GM18517 (cell line): ENCODE data around the gene NKD2.

Experiments
- ATAC-seq: cut with Tn5 transposase; IDR thresholded peaks from one replicate; pipeline ENCODE4 v1.9.1; 2021; ENCODE audit warnings: mild to moderate bottlenecking, moderate library complexity; ENCODE audit not compliant: unreplicated experiment

Gene NKD2

DNA sequence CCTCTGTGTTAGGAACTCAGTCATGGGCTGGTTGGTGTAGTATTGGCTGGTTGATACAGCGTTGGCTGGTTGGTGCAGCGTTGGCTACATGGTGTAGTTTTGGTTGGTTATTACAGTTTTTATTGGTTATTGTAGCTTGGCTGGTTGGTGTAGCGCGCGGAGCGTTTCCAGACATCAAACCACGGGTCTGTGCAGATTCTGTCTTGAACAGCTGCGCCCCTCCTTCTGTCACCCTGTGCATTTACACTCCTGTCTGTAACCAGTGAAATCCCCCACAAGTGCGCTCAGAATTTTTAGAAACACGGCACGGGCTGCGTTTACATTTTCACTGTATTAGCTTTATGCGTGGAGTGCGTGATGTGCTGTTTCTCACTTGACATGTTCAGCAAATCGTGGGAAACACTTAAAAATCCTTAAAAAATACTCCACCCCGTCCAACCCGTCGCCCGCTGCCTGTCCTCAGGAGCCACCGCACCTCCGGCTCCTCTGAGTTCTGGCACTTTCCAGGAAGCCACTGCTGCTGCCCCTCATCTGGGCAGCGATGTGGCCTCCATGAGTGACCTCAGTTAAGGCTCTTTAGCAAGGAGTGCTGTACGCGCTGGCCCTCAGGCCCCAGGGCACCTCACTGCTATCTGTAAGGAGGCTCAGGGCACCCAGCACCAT is 20.8 kb downstream of the NKD2 start:
- ATAC-seq: no peak

DNA sequence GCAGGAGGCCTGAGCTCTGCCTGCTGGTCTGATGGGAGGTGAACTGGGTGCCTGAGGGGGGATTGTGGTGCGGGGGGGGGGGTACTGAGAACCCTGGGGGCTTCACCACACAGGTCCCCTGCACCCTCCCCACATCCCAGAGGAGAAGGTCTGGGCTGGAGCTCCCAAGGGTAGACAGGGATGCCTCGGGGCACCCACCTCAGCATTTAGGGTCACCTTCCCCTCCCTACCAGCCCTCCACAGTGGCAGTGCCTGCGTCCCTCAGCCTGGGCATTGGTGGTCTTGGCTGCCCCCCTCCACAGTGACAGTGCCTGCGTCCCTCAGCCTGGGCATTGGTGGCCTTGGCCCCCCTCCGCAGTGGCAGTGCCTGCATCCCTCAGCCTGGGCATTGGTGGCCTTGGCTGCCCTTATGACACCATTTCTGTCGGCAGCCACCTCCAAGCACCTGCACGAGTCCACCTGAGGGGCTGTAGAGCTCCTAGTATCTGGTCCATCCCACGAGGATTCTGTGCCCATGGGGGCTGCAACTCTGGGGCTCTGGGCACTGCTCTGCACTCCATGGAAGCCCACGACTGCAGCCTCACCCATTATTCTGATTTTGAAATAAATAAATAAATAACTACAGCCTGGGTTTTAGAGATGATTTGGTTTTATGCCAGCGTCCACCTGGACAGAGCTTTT is 21.5 kb downstream of the NKD2 start:
- ATAC-seq: no peak

DNA sequence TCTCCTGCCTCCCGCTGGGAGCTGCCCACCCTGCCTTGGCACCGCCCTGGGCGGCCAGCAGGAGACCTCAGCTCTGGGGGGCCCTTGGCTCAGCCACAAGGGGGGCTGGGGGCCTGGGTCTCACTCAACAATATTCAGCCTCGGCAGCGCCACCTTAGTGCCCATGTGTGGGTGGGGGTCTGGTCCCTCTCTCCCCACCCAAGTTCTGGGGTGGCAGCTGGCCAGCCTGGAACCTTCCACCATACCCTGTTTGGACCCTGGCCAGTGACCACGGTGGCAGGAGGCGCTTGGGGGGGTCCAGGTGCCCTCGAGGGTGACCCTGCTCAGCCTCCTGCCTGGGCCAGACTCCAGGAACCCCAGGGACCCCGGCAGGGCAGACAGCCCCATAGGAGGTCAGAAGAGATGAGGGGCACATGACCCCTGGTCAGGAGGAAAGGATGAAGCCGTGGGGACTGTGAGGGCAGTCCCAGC is 22.2 kb downstream of the NKD2 start:
- no peak for ATAC-seq

DNA sequence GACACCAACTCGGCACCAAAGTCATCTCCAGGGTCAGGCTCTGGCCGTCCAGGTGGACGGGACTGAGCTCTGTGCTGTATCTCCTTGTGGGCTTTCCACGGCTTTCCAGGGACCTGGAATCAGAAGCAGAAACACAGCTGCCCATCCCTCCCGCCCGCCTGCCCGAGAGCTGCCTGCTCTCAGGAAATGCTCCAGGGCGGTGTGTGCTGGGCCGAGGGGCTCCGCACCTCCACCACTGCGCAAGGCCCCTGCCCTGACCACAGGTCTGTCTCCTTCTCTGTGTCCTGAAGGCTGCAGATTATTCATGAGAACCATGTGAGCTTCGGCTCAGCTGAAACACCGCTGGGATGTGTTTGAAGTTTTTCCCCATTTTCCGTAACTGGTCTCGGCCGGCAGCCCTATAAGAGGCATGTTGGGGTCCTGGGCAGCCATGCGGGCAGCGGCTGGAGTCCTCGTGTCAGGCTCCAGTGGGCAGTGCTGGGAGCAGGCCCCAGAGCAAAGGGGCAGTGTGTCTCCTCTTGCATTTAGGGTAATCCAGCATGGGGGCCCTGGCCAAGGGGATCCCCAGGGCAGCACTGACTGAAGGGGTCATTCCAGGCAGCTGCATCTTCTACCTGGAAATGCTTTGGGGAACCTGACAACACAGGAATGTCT is 22.8 kb downstream of the NKD2 start:
- ATAC-seq: no peak

DNA sequence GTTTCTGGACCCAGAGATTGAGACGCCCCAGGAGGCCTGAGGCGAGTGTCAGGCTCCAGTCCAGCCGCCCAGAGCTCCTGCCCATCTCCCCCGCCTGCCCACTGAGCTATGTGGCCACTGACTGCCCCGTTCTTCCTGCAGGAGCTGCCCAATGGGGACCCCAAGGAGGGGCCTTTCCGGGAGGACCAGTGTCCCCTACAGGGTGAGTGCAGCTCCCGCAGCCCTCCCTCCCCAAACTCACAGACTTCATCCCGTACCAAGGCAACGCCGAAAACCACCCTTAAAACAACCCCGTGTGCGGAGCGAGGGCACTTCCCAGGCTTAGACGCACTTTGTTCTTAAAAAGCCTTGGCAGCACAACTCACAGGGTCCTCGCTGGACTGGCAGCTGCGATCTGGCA is 23.4 kb downstream of the NKD2 start:
- no peak for ATAC-seq

DNA sequence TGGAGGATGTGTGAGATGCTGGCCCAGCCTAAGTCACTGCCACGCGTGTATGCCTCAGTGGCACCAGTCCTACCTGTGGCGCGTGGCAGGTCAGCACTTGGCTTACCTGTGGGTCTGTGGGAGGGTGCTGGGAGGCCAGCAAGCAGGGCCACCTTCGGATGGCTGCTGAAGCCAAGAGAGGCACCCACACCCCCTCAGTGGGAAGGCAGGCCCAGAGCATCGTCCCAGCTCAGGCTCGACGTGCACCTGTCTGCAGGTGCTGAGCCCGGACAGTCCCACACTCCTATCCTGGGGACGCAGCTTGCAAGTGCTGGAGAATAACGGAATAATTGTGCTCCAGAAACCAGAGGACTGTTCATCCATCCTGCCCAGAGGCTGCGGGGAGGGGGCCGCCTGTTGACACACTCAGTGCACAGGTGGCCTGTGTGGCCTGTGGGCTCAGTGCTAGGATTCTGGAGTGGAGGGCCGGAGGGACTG is 24.0 kb downstream of the NKD2 start:
- ATAC-seq: no peak

DNA sequence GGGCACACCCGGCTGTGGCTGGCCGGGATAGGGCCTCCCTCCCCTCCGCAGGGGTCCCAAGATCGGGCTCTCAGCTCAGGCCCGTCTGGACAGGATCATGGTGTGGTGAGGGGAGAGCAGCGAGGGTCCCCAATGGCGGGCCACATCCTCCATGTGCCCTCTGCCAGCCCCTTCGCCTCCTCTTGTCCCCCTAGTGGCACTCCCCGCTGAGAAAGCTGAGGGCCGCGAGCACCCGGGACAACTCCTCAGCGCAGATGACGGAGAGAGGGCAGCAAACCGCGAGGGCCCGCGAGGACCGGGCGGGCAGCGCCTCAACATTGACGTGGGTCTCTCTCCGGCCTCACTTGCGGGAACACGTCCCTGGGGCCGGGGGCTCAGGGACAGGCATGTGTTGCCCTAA is 24.6 kb downstream of the NKD2 start:
- ATAC-seq: no peak

DNA sequence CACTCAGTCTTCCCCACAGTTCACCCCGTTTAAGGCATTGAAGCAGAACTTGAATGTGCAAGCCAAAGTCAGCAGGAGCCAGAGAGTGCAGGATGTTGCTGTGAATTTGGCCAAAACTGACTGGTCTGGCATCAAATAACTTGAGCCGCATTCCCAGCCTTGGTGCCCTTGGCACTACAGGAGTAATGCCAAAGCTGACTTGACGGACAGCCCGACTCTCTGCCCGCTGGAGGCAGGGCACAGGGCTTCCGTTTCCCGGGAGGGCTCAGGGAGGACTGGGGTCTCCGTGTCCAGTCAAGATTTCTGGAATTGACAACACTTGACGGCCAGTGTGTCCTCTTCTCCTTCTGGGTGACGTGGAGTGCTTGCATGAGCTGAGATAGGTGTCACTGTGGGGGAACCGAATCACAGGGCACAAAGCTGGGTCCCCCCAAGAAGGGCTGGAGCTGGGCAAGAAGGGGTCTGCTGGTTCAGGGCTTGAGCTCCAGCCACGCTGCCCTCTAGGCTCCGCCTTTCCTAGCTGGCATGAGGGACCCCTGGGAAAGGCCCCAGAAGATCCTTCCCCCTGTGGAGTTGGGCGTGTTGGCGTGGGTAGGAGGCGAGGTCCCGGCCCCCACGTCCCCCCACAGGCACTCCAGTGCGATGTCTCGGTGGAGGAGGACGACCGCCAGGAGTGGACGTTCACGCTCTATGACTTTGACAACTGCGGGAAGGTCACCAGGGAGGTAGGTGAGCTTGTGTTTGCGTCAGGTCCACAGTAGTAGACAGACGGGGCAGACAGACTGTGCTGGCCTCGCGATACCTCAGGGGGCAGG is 25.2 kb downstream of the NKD2 start:
- ATAC-seq: no peak

DNA sequence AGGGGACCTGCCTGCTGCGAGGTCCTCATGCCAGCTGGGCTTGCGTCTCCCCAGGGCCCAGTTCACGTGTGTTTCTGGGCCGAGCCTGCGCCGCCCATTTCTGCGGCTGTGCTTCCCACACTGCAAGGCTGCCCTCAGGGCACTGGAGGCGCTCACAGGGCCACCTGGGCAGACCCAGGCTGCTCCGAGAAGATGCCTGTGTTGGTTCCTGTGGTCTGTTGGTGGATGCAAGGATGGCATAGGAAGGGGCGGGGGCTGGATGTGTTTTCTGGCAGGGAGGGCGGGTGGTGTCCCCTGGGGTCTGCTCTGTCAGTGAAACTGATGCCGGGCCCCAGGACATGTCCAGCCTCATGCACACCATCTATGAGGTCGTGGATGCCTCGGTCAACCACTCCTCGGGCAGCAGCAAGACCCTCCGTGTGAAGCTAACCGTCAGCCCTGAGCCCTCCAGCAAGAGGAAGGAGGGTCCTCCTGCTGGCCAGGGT is 25.9 kb downstream of the NKD2 start:
- ATAC-seq: no peak

DNA sequence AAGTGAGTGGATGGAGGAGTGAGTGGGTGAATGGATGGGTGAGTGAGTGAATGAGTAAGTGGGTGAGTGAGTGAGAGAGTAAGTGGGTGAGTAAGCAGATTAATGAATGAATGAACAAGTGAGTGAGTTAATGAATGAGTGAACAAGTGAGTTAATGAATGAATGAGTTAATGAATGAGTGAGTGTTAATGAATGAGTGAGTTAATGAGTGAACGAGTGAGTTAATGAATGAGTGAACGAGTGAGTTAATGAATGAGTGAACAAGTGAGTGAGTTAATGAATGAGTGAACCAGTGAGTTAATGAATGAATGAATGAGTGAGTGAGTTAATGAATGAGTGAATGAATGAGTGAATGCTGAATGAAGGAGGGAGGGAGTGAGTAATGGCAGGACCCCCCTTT is 26.4 kb downstream of the NKD2 start:
- no peak for ATAC-seq

DNA sequence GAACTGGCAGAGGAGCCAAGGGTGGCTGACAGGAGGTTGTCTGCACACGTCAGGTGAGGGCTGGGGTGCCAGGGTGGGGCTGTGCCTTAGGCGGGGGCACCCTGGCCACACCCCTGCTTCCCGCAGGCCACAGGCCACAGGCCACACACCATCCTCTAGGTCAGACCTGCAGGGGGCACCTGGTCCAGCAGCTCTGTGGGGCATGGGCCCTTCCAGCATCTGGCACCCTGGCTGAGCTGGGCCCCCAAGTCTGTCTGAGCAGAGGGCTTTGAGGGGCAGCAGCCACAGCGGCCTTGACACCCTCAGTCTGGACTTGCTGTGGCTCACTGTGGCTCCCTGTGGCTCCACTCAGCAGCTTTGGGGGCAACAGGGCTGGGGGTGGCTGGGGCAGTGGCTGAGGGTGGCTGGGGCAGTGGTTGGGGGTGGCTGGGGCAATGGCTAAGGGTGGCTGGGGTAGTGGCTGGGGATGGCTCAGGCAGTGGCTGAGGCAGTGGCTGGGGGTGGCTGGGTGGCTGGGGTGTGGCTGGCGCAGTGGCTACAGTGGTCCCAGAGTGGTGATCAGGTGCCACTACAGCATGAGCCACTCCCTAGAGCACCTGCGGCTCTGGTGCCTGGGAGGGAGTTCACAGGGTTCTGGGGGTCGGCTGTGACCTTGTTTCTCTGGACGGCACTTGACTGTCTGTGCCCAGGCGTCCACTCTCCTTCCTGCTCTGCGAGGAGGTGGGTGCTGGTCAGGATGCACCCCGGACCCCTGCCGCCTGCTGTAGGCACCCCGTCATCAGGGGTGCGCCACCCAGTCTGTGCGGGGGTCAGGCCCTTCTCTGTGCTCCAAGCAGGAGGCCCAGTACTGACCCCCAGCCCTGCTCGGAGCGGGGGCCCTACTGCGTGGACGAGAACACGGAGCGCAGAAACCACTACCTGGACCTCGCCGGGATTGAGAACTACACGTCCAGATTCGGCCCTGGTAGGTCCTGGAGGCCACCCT is 27.1 kb downstream of the NKD2 start:
- ATAC-seq: no peak

DNA sequence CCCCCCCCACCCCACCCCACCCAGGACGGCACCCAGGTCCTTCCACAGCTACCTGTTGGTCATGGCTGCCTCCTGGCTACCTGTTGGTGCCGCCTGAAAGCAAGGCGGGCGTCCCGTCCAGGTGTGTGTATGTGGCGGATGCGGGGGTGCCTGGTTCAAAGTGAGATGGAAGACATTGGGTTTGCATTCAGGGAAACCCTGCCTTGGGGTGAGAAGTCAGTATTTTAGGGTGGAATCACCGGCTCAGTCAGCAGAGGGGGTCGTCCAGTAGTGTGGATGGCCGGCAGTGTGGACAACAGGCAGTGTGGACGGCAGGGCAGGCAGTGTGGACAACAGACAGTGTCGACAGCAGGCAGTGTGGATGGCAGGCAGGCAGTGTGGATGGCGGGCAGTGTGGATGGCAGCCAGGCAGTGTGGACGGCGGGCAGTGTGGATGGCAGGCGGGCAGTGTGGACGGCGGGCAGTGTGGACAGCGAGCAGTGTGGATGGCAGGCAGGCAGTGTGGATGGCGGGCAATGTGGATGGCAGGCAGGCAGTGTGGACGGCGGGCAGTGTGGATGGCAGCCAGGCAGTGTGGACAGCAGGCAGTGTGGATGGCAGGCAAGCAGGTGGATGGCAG is 28.0 kb downstream of the NKD2 start:
- ATAC-seq: no peak

DNA sequence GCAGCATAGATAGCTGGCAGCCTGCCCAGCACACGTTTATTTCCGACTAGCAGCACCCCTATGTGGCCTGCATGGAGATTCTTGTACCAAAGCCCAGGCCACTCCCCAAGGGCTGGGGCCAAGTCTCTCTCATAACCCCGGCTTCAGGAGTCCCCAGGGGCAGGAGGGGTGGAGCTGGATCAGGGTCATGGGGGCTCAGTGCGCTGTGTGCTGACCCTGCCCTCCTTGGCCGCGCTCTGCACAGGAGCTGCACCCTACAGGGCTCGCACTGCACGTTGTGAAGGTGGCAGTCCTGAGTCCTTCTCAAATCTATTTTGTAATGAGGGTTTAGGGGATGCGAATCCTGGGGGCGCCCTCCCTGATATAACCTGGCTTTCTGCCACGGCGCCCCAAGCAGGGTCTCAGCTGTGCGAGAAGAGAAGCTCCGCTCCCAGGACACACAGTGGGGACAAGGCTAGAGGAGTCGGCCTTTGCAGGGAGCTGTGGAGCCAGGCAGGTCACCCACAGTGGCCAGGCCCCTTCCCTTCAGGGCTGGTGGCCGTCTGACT is 28.6 kb downstream of the NKD2 start:
- ATAC-seq: no peak

DNA sequence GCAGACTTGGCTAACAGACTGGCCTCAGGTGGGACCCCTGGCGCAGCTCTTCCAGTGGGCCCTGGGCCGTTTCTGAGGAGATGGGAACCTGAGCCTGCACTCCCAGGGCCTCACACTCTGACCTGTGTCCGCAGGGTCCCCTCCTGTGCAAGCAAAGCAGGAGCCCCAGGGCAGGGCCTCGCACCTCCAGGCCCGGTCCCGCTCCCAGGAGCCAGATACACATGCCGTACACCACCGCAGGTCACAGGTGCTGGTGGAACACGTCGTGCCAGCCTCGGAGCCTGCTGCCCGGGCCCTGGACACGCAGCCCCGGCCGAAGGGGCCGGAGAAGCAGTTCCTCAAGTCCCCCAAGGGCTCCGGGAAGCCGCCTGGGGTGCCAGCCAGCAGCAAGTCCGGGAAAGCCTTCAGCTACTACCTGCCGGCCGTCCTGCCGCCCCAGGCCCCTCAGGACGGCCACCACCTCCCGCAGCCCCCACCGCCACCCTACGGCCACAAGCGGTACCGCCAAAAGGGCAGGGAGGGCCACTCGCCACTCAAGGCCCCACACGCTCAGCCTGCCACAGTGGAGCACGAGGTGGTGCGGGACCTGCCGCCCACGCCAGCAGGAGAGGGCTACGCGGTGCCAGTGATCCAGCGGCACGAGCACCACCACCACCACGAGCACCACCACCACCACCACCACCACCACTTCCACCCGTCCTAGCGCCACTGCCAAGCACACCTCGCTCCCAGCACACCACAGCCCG is 29.2 kb downstream of the NKD2 start:
- ATAC-seq: no peak

DNA sequence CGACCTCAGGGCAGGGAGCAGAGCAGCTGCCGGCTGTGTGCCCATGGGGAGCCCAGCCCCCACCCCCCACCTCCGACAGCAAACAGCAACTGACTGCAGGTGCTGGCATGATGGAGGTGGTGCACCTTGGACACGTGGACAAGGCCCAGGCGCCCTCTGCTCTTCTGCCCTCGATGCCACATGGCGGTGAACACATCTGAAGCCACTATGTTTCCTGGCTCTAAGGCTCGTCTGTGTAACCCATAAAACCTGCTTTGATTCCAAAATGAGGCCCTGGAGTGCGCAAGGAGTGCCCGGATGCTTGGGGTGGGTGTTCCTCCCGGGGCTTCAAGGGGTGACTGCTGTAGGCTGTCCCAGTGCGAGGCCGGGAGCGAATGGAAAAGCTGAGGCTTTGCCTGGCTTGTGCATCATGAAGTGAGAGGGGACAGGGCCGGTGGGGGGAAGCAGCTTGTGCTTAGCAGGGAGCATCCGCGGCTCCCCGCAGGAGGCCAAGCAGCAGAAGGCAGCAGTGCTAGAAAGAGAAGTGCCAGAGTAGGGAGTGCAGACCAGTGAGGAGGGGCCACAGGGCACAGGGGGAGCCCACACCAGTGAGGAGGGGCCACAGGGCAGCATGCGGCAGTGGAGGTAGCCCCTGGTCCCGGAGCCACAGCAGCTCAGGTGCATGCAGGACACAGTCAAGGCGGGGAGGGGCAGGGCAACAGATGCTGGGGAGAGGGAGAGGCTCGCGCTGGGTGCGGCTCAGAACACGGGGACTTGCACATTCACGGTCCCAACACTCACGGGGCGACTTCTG is 30.0 kb downstream of the NKD2 start:
- ATAC-seq: no peak

DNA sequence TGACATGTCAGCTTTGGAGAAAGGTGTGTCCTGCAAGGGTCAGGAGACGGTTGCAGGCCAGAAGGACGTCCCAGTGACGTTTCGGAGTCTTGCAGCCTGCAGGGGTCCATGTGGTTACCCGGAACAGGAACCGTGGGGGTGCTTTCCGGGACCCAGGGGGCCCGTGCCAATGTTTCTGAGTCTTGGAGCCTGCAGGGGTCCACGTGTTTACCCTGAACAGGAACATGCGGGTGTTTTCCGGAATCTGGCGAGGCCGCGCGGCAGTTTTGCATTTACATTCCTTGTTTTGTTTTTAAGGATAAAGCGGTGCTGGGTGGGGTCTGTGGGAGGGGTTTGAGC is 30.6 kb downstream of the NKD2 start:
- no peak for ATAC-seq

DNA sequence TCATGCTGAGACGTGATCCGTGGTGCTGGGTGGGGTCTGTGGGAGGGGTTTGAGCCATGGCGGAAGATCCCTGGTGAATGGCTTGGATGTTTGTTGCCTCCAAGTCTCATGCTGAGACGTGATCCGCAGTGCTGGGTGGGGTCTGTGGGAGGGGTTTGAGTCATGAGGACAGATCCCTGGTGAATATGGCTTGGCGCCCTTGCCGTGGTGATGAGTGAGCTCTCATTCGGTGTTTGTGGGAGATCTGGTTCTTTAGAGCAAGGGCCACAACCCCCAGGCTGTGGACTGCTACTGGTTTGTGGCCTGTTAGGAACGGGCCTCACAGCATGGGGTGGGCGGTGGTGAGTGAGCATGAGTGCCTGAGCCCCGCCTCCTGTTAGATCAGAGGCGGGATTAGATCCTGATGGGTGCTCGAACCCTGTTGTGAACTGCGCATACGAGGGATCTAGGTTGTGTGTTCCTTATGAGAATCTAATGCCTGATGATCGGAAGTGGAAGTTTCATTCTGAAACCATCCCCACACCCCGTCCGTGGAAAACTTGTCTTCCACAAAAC is 31.2 kb downstream of the NKD2 start:
- ATAC-seq: no peak

DNA sequence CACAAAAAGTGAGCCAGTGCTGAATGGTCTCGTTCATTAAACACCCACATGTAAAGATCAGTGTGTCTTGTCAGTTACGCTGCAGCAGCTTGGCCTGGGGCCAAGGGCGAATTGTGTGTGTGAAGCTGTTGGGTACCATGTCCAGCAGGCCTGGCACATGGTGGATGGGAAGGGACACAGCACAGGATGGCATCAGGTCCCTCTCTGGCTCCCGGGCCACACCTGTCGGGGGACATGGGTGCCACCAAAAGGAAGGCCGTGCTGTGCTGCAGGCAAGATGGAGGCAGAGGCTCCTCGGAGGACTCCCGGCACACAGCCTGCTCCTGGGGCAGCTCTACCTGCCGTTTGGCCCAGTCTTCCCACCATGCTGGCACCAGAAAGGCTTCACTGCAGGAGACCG is 32.0 kb downstream of the NKD2 start:
- ATAC-seq: no peak
